ENCODE data around the gene SIGLEC5.
"Not testable (repeated sequence)": the region's sequence is repeated elsewhere in the genome, so short reads cannot be mapped to it uniquely, and the experiment has no call there.

The SIGLEC5 gene

DNA sequence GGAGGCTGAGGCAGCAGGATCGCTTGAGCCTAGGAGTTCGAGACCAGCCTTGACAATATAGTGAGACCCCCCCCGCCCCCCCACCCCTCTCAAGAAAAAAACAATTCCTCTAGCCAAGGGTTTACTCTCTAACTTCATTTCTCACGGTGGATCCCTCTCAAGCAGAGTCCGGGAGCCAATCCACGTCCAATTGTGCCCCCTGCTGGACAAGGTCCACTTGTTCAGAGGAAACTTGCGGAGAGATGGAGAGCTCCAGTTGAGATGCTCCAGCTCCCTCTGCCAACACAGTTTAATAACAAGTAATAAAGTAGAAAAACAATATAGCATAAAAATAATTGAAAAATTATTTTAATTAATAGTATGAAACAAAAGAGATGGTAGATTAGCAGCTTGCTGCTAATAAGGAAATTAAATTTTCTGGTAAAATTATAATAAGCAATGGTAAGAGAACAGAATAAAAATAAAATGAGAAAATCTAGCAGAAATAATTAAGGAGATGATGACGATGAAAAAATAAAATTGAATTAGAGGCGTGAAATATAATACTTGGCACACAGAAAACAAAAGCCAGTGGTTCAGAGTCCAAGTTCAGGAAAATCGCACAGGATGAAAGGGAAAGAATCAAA is 30.9 kb upstream of the SIGLEC5 start:
- peak; percentile 80 for DNase-seq (ENCODE audit: low read depth)
- TF ChIP-seq, protein P1, sequence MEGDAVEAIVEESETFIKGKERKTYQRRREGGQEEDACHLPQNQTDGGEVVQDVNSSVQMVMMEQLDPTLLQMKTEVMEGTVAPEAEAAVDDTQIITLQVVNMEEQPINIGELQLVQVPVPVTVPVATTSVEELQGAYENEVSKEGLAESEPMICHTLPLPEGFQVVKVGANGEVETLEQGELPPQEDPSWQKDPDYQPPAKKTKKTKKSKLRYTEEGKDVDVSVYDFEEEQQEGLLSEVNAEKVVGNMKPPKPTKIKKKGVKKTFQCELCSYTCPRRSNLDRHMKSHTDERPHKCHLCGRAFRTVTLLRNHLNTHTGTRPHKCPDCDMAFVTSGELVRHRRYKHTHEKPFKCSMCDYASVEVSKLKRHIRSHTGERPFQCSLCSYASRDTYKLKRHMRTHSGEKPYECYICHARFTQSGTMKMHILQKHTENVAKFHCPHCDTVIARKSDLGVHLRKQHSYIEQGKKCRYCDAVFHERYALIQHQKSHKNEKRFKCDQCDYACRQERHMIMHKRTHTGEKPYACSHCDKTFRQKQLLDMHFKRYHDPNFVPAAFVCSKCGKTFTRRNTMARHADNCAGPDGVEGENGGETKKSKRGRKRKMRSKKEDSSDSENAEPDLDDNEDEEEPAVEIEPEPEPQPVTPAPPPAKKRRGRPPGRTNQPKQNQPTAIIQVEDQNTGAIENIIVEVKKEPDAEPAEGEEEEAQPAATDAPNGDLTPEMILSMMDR (IDR thresholded peaks at IDR 0.05; ENCODE audit: insufficient read depth, low read depth, low read length, missing control alignments): peak; percentile 61
- no peak overlapping the region for H3K4me3 ChIP-seq (ENCODE audit: low read depth, low read length)

DNA sequence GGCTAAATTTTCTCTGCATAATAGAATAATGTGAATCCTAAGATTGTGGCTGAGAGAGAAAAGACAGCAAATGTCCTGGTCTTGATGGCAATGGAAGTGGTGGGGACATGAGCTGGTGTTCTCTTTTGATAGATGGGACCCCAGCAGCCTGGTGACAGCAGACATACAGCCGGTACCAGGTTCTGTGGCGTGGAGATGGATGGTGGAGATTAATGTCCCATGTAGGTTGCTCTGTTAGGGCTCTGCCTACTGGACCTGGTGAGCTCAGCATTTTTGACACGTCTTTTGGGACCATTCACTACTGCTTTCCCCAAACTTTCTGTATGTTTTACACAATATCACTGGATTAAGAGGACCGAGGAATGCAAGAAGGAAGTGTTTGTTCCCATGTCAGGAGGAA is 24.6 kb upstream of the SIGLEC5 start:
- H3K4me3 ChIP-seq (ENCODE audit: low read depth, low read length): no peak overlapping the region
- TF ChIP-seq, protein P1 (IDR thresholded peaks at IDR 0.05; ENCODE audit: insufficient read depth, low read depth, low read length, missing control alignments): no peak
- no peak for DNase-seq (ENCODE audit: low read depth)

DNA sequence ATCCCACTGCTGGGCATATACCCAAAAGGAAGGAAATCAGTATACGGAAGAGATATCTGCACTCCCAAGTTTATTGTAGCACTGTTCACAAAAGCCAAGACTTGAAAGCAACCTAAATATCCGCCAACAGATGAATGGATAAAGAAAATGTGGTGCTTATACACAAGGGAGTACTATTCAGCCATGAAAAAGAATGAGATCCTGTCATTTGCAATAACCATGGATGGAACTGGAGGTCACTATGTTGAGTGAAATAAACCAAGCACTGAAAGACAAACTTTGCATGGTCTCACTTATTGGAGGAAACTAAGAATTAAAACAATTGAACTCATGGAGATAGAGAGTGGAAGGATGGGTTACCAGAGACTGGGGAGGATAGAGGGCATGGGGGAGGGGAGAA is 23.0 kb upstream of the SIGLEC5 start:
- DNase-seq (ENCODE audit: low read depth): no peak
- H3K4me3 ChIP-seq (ENCODE audit: low read depth, low read length): no peak overlapping the region
- TF ChIP-seq, protein P1 (IDR thresholded peaks at IDR 0.05; ENCODE audit: insufficient read depth, low read depth, low read length, missing control alignments): no peak

DNA sequence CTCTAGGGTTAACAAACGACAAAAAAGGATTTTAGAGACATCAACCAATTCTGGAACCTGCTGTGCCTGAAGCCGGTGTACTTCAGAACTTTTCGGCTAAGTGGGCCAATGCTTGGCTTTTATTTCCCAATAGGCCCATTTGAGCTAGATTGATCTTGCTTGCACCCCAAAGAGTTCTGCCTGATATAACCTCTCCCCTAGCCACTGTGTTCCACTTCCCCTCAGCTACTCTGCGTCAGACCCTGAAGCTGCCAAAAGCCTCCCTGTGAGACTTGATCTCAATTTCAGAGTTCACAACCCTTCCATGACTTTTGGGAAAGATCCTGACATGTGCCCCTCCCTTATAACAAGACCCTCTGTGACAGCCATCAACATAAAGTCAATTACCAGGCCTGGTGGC is 22.1 kb upstream of the SIGLEC5 start:
- TF ChIP-seq, protein P1 (IDR thresholded peaks at IDR 0.05; ENCODE audit: insufficient read depth, low read depth, low read length, missing control alignments): no peak
- no peak overlapping the region for H3K4me3 ChIP-seq (ENCODE audit: low read depth, low read length)
- DNase-seq (ENCODE audit: low read depth): no peak

DNA sequence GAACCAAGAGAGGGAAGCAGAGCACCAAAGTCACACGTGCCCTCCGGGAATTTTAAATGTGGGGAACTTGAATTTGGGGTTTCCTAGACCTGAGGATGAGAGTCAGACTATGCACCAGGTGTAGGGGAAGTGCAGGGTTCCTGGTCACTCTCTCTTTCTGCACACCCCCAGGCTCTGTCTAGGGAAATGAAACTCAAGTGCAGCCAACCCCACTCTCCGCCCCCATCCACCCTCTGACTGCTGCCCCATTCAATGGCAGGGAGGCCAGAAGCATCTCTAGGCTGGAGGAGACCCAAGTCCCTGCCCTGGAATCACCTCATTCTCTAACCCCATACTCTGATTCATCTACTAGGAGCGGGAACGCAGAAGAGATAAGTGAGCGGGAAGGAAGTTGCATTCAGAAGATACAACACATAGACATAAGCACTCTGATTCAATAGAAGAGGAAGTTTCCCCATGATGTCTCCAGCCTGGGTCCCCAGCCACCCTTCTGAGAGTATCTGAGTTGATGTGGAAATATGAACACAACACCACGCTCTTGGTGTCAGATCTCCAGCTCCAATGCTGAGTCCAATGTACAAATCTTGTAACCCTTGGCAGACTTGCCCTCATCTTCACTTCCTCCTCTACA is 21.1 kb upstream of the SIGLEC5 start:
- no peak overlapping the region for H3K4me3 ChIP-seq (ENCODE audit: low read depth, low read length)
- TF ChIP-seq, protein P1 (IDR thresholded peaks at IDR 0.05; ENCODE audit: insufficient read depth, low read depth, low read length, missing control alignments): no peak
- peak; percentile 56 for DNase-seq (ENCODE audit: low read depth)

DNA sequence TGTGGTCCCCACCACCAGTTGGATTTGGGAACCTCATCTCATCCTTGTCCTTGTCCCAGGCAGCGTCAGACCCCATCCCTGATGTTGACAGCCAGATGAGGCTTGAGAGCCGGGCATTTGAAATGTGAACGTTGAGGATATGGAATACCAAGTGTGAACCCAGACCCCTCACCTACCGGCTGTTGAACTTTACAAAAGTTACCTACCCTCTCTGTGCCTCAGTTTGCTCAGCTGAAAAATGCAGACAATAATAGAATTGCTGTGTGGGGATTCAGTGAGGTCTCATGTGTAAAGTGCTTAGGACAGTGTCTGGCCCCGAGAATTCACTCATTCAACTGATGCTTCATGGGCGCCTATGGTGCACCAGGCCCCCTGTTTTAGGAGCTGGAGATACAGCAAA is 17.1 kb upstream of the SIGLEC5 start:
- TF ChIP-seq, protein P1 (IDR thresholded peaks at IDR 0.05; ENCODE audit: insufficient read depth, low read depth, low read length, missing control alignments): no peak
- no peak for DNase-seq (ENCODE audit: low read depth)
- H3K4me3 ChIP-seq (ENCODE audit: low read depth, low read length): no peak overlapping the region

DNA sequence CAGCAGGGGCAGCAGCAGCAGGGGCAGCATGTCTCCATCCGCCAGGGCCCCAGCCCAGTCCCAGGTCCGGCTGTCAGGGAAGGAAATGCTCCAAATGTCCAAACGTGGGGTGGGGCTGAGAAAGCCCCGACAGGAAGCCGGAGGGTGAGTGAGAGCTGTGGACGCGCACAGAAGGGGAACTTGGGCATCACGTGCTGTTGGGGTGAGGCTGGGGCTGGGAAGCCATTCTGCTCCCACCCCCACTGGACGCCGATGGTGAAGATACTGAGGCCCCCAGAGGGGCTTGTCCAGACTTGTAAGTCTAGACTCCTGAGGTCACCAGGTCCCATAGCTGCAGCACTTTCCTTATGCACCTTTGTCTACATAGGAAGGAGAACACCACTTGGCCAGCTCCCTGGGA is 16.5 kb upstream of the SIGLEC5 start, which contains the start of gene SIGLEC14:
Gene SIGLEC14, minus strand, starts transcription at position 96 of the 400 bp plus-strand sequence. Its CDS starts 66 bp downstream, at position 30.
- not testable (repeated sequence) for H3K4me3 ChIP-seq (ENCODE audit: low read depth, low read length)
- peak; percentile 46 for DNase-seq (ENCODE audit: low read depth)
